HL-60 (cell line): ENCODE results near the gene RALGPS2.

Experiments used
- DNase-seq, 2 experiments: peaks; one replicate each; pipeline ENCODE4 v3.0.0-alpha.2; 2010 to 2020; ENCODE audit warnings: low read depth in 1 of 2, low spot score in 1 of 2
- H3K27ac ChIP-seq: fragments of 250-450 bp; sonication (Bioruptor Pico); replicated peaks from 2 replicates; pipeline ENCODE4 v1.5.1; 2020; ENCODE audit warnings: mild to moderate bottlenecking, moderate library complexity
- H3K27me3 ChIP-seq: fragments of 250-450 bp; sonication (Bioruptor Pico); 2 replicates; pipeline ENCODE4 v1.5.1; 2021; ENCODE audit warnings: mild to moderate bottlenecking, moderate library complexity; ENCODE audit not compliant: insufficient read depth, poor library complexity, severe bottlenecking
- H3K4me3 ChIP-seq: replicated peaks from 2 replicates; pipeline ENCODE4 v1.5.1; 2011; ENCODE audit warnings: mild to moderate bottlenecking, control low read depth, low read length; ENCODE audit not compliant: insufficient read depth
- GABPA ChIP-seq: IDR thresholded peaks from 2 replicates; pipeline ENCODE4 v1.6.1; 2012; ENCODE audit warnings: low read depth
- POLR2AphosphoS5 ChIP-seq: IDR thresholded peaks from 2 replicates; pipeline ENCODE4 v1.6.1; 2012; ENCODE audit warnings: low read depth
- SPI1 ChIP-seq: IDR thresholded peaks from 2 replicates; pipeline ENCODE4 v1.6.1; 2012; ENCODE audit warnings: low read depth, mild to moderate bottlenecking, borderline replicate concordance
- TF ChIP-seq, protein P1 (sequence below): IDR thresholded peaks from 2 replicates; pipeline ENCODE4 v1.6.1; 2012; ENCODE audit warnings: low read depth; ENCODE audit not compliant: insufficient replicate concordance
- TF ChIP-seq, protein P2 (sequence below): IDR thresholded peaks from one replicate; pipeline ENCODE4 v1.5.1; 2011; ENCODE audit warnings: low read length, control low read depth, inconsistent platforms; ENCODE audit not compliant: insufficient read depth

The RALGPS2 gene

DNA sequence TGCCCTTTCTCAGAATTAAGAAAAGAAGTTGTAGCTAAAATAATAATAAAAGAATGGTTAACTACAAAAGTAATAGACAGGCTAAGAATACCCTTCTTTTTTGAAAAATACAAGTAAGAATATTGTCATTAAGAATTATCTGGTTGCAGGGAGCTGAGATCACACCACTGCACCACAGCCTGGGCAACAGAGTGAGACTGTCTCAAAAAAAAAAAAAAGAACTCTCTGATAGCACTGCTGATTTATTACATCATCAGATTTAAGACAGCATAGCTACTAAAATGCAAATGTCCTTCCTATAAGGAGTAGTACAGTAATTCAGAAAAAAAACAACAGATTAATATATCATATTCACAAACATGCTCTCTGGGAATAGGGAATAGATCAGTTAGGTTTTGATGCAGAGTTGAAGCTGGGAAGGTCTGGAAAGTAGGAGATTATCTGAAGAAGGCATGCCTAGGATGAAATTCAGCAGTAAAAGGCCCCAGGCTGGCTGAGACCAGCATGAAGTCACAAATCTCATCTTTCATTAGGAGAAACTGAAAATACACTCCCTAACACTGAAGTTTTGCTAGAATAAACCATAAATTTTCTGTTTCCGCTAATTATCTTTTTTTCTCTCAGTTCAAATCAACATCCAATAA lies 176.6 kb downstream of the RALGPS2 start:
- H3K27me3 ChIP-seq, result no peaks in the 10 kb centered on the region
- H3K4me3 ChIP-seq, result no peak overlapping the region
- TF ChIP-seq GABPA (no peak), SPI1 (no peak), POLR2AphosphoS5 (no peak)
- TF ChIP-seq, protein P1, sequence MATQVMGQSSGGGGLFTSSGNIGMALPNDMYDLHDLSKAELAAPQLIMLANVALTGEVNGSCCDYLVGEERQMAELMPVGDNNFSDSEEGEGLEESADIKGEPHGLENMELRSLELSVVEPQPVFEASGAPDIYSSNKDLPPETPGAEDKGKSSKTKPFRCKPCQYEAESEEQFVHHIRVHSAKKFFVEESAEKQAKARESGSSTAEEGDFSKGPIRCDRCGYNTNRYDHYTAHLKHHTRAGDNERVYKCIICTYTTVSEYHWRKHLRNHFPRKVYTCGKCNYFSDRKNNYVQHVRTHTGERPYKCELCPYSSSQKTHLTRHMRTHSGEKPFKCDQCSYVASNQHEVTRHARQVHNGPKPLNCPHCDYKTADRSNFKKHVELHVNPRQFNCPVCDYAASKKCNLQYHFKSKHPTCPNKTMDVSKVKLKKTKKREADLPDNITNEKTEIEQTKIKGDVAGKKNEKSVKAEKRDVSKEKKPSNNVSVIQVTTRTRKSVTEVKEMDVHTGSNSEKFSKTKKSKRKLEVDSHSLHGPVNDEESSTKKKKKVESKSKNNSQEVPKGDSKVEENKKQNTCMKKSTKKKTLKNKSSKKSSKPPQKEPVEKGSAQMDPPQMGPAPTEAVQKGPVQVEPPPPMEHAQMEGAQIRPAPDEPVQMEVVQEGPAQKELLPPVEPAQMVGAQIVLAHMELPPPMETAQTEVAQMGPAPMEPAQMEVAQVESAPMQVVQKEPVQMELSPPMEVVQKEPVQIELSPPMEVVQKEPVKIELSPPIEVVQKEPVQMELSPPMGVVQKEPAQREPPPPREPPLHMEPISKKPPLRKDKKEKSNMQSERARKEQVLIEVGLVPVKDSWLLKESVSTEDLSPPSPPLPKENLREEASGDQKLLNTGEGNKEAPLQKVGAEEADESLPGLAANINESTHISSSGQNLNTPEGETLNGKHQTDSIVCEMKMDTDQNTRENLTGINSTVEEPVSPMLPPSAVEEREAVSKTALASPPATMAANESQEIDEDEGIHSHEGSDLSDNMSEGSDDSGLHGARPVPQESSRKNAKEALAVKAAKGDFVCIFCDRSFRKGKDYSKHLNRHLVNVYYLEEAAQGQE, result no peak
- TF ChIP-seq, protein P2, sequence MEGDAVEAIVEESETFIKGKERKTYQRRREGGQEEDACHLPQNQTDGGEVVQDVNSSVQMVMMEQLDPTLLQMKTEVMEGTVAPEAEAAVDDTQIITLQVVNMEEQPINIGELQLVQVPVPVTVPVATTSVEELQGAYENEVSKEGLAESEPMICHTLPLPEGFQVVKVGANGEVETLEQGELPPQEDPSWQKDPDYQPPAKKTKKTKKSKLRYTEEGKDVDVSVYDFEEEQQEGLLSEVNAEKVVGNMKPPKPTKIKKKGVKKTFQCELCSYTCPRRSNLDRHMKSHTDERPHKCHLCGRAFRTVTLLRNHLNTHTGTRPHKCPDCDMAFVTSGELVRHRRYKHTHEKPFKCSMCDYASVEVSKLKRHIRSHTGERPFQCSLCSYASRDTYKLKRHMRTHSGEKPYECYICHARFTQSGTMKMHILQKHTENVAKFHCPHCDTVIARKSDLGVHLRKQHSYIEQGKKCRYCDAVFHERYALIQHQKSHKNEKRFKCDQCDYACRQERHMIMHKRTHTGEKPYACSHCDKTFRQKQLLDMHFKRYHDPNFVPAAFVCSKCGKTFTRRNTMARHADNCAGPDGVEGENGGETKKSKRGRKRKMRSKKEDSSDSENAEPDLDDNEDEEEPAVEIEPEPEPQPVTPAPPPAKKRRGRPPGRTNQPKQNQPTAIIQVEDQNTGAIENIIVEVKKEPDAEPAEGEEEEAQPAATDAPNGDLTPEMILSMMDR, result no peak
- H3K27ac ChIP-seq, result no peak overlapping the region
- no peak for DNase-seq

DNA sequence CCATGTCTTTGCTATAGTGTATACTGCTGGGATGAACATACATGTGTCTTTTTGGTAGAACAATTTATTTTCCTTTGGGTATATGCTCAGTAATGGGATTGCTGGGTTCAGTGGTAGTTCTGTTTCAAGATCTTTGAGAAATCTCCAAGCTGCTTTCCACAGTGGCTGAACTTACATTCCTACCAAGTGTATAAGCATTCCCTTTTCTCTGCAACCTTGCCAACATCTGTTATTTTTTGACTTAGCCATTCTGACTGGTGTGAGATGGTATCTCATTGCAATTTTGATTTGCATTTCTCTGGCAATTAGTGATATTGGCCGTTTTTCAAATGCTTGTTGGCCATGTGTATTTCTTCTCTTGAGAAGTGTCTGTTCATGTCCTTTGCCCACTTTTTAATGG lies 183.3 kb downstream of the RALGPS2 start:
- DNase-seq, result no peak
- TF ChIP-seq, protein P2, result no peak
- TF ChIP-seq, protein P1, result no peak
- no peak for TF ChIP-seq GABPA
- no peak for TF ChIP-seq POLR2AphosphoS5
- TF ChIP-seq SPI1, result no peak
- Histone ChIP-seq H3K27ac (no peak overlapping the region), H3K27me3 (no peaks in the 10 kb centered on the region), H3K4me3 (no peak overlapping the region)

DNA sequence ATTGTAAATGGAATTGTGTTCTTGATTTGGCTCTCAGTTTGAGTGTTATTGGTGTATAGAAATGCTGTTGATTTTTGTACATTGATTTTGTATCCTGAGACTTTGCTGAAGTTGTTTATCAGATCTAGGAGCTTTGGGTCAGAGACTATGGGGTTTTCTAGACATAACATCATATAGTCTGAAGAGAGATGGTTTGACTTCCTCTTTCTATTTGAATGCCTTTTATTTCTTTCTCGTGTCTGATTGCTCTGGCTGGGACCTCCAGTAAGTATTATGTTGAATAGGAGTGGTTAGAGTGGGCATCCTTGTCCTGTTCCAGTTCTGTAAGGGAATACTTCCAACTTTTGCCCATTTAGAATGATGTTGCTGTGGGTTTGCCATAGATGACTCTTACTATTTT lies 185.0 kb downstream of the RALGPS2 start:
- H3K27me3 ChIP-seq, result no peaks in the 10 kb centered on the region
- no peak for DNase-seq
- H3K4me3 ChIP-seq, result no peak overlapping the region

More for the DNA sequence above, 185.0 kb downstream of the RALGPS2 start:
- H3K27ac ChIP-seq, result no peak overlapping the region
- TF ChIP-seq SPI1, result peak; percentile 57; the same call in 1 of the 2 replicates
- TF ChIP-seq, protein P2, result no peak
